DOHH2 (cell line): ENCODE results near the gene RABEP1.

Experiments used
- H3F3A ChIP-seq: fragments of 200-600 bp; sonication (generic), shearing (Covaris generic); 2 replicates; pipeline ENCODE4 v1.6.0; 2016; ENCODE audit warnings: antibody characterized with exemption, mild to moderate bottlenecking; ENCODE audit not compliant: control insufficient read depth, insufficient read depth
- H3K27ac ChIP-seq: fragments of 200-600 bp; sonication (generic); 2 replicates; pipeline ENCODE4 v1.5.1; 2014; ENCODE audit warnings: low read depth, mild to moderate bottlenecking, low read length, moderate library complexity
- H3K27me3 ChIP-seq: fragments of 200-600 bp; sonication (generic); 2 replicates; pipeline ENCODE4 v1.6.1; 2014; ENCODE audit warnings: mild to moderate bottlenecking, low read length, mixed read lengths; ENCODE audit not compliant: control insufficient read depth
- H3K36me3 ChIP-seq: fragments of 200-600 bp; sonication (generic); 2 replicates; pipeline ENCODE4 v1.6.1; 2014; ENCODE audit warnings: mild to moderate bottlenecking, low read length, moderate library complexity, mixed read lengths; ENCODE audit not compliant: control insufficient read depth
- H3K4me1 ChIP-seq: fragments of 200-600 bp; sonication (generic); 2 replicates; pipeline ENCODE4 v1.6.1; 2014; ENCODE audit warnings: mild to moderate bottlenecking, low read length, mixed read lengths; ENCODE audit not compliant: control insufficient read depth
- H3K4me2 ChIP-seq: fragments of 200-600 bp; sonication (generic); 2 replicates; pipeline ENCODE4 v1.6.0; 2014; ENCODE audit warnings: mild to moderate bottlenecking, low read length, moderate library complexity
- H3K4me3 ChIP-seq: fragments of 200-600 bp; sonication (generic); 2 replicates; pipeline ENCODE4 v1.5.1; 2014; ENCODE audit warnings: mild to moderate bottlenecking, low read length, mixed read lengths
- H3K79me2 ChIP-seq: fragments of 200-600 bp; sonication (generic); 2 replicates; pipeline ENCODE4 v1.6.1; 2014; ENCODE audit warnings: mild to moderate bottlenecking, low read length, mixed read lengths; ENCODE audit not compliant: control insufficient read depth
- H3K9me2 ChIP-seq: fragments of 200-600 bp; sonication (generic); replicated peaks from 2 replicates; pipeline ENCODE4 v1.6.1; 2014; ENCODE audit warnings: mild to moderate bottlenecking, low read length, mixed read lengths; ENCODE audit not compliant: control insufficient read depth
- H3K9me3 ChIP-seq: fragments of 200-600 bp; sonication (generic); 2 replicates; pipeline ENCODE4 v1.6.1; 2014; ENCODE audit warnings: antibody characterized with exemption, low read length, mixed read lengths; ENCODE audit not compliant: control insufficient read depth, insufficient read depth
- H4K20me1 ChIP-seq: fragments of 200-600 bp; sonication (generic); 2 replicates; pipeline ENCODE4 v1.6.0; 2014; ENCODE audit warnings: low read depth, mild to moderate bottlenecking, antibody characterized with exemption, low read length, moderate library complexity; ENCODE audit not compliant: control insufficient read depth, insufficient read depth
- CTCF ChIP-seq: fragments of 200-600 bp; sonication (generic); IDR thresholded peaks from one replicate; pipeline ENCODE4 v1.5.1; 2014; ENCODE audit warnings: antibody characterized with exemption, mild to moderate bottlenecking, low read depth, low read length; ENCODE audit not compliant: poor library complexity, severe bottlenecking
- EZH2phosphoT487 ChIP-seq: fragments of 200-600 bp; sonication (generic); IDR thresholded peaks from 2 replicates; pipeline ENCODE4 v1.6.1; 2017; ENCODE audit warnings: borderline replicate concordance, mild to moderate bottlenecking, antibody characterized with exemption, low read length, moderate library complexity, mixed read lengths

Gene RABEP1

GRCh38 chr17:5391678-5392077 lies 109.6 kb downstream of the RABEP1 start:
- Histone ChIP-seq H3K9me2 (no peaks in the 10 kb centered on the region), H3K4me3 (no peak overlapping the region), H3F3A (peaks cover 10% of the 10 kb centered on the region; the same call in 1 of the 2 replicates), H3K4me2 (no peak overlapping the region), H3K36me3 (peaks cover 91% of the 10 kb centered on the region), H3K27ac (no peak overlapping the region), H3K27me3 (no peaks in the 10 kb centered on the region), H3K9me3 (no peaks in the 10 kb centered on the region), H4K20me1 (0 out of 2 replicates have a peak, but pooled peaks cover 3% of the 10 kb centered on the region), H3K79me2 (no peaks in the 10 kb centered on the region), H3K4me1 (peaks cover 12% of the 10 kb centered on the region)
- TF ChIP-seq CTCF (no peak), EZH2phosphoT487 (no peak)

GRCh38 chr17:5396612-5397011 lies 114.5 kb downstream of the RABEP1 start:
- Histone ChIP-seq H3K4me1 (no peaks in the 10 kb centered on the region), H3K27ac (no peak overlapping the region), H4K20me1 (no peaks in the 10 kb centered on the region), H3K4me2 (no peak overlapping the region), H3K4me3 (no peak overlapping the region), H3K79me2 (peaks cover under 1% of the 10 kb centered on the region), H3K9me2 (no peaks in the 10 kb centered on the region), H3K9me3 (no peaks in the 10 kb centered on the region), H3K27me3 (no peaks in the 10 kb centered on the region), H3K36me3 (peaks cover 88% of the 10 kb centered on the region), H3F3A (no peaks in the 10 kb centered on the region)
- no peak for TF ChIP-seq EZH2phosphoT487
- no peak for TF ChIP-seq CTCF

- no peaks in the 10 kb centered on the region for H3K9me3 ChIP-seq
- no peaks in the 10 kb centered on the region for H3F3A ChIP-seq
- no peaks in the 10 kb centered on the region for H3K4me1 ChIP-seq
- no peak overlapping the region for H3K27ac ChIP-seq
- no peaks in the 10 kb centered on the region for H3K27me3 ChIP-seq
- H3K4me3 ChIP-seq, result no peak overlapping the region
- peaks cover 20% of the 10 kb centered on the region for H3K79me2 ChIP-seq
- no peaks in the 10 kb centered on the region; the same call in 1 of the 2 replicates for H4K20me1 ChIP-seq
- H3K4me2 ChIP-seq, result no peak overlapping the region
- no peaks in the 10 kb centered on the region for H3K9me2 ChIP-seq
- no peak for TF ChIP-seq CTCF
- TF ChIP-seq EZH2phosphoT487, result no peak
- peaks cover 87% of the 10 kb centered on the region for H3K36me3 ChIP-seq
Measured at GRCh38 chr17:5399767-5400166, 117.7 kb downstream of the RABEP1 start.

- Histone ChIP-seq H3K36me3 (peaks cover 92% of the 10 kb centered on the region), H4K20me1 (no peaks in the 10 kb centered on the region; the same call in 1 of the 2 replicates), H3K4me3 (no peak overlapping the region), H3K4me2 (no peak overlapping the region), H3K9me3 (no peaks in the 10 kb centered on the region), H3K4me1 (no peaks in the 10 kb centered on the region), H3K27me3 (no peaks in the 10 kb centered on the region), H3K9me2 (no peaks in the 10 kb centered on the region), H3K27ac (no peak overlapping the region), H3K79me2 (peaks cover 61% of the 10 kb centered on the region), H3F3A (no peaks in the 10 kb centered on the region)
- no peak for TF ChIP-seq EZH2phosphoT487
- no peak for TF ChIP-seq CTCF
Measured at GRCh38 chr17:5405400-5405799, 123.3 kb downstream of the RABEP1 start.
